Liver (tissue), 9 donors: ENCODE measurements around the gene MTHFD1L. TPM values are rescaled to one million over a fixed set of nuclear protein-coding genes. Genes with fewer than 3 reads are reported as not detected.

Source experiments
- DNase-seq: peaks from one replicate; pipeline ENCODE4 v3.0.0-alpha.2; 2017; ENCODE audit warnings: low spot score
- H3K27ac ChIP-seq, 2 donors: one replicate each; pipeline ENCODE4 v1.7.0; 2013; ENCODE audit warnings: inconsistent platforms in 2 of 2, low read length in 2 of 2, control low read depth in 1 of 2, low read depth in 1 of 2, mild to moderate bottlenecking in 1 of 2
- H3K27me3 ChIP-seq, 4 donors: one replicate each; pipeline versions ENCODE4 v1.6.1 to v1.7.0; 2013; ENCODE audit warnings: low read length in 3 of 4, inconsistent platforms in 1 of 4, mild to moderate bottlenecking in 1 of 4, moderate library complexity in 1 of 4; ENCODE audit not compliant: control insufficient read depth in 4 of 4, insufficient read depth in 4 of 4
- H3K36me3 ChIP-seq, 4 donors: one replicate each; pipeline versions ENCODE4 v1.6.1 to v1.7.0; 2013; ENCODE audit warnings: low read length in 3 of 4, mild to moderate bottlenecking in 3 of 4, low read depth in 1 of 4, moderate library complexity in 1 of 4; ENCODE audit not compliant: control insufficient read depth in 4 of 4, insufficient read depth in 3 of 4
- H3K4me1 ChIP-seq, 4 donors: one replicate each; pipeline versions ENCODE4 v1.6.1 to v1.7.0; 2013; ENCODE audit warnings: low read length in 3 of 4, mild to moderate bottlenecking in 3 of 4, moderate library complexity in 1 of 4; ENCODE audit not compliant: control insufficient read depth in 4 of 4, insufficient read depth in 4 of 4
- H3K4me3 ChIP-seq, 3 donors: one replicate each; pipeline versions ENCODE4 v1.6.1 to v1.7.0; 2013; ENCODE audit warnings: low read length in 3 of 3, control low read depth in 1 of 3, low read depth in 1 of 3, mild to moderate bottlenecking in 1 of 3
- H3K9ac ChIP-seq, 2 donors: one replicate each; pipeline ENCODE4 v1.7.0; 2013; ENCODE audit warnings: low read length in 2 of 2, mild to moderate bottlenecking in 2 of 2, moderate library complexity in 2 of 2, control low read depth in 1 of 2, low read depth in 1 of 2
- H3K9me3 ChIP-seq, 4 donors: one replicate each; pipeline versions ENCODE4 v1.6.1 to v1.7.0; 2013; ENCODE audit warnings: low read length in 3 of 4; ENCODE audit not compliant: control insufficient read depth in 4 of 4
- EGR1 ChIP-seq, 2 donors: IDR thresholded peaks; 2 replicates each; pipeline ENCODE4 v1.6.1; 2016 to 2018; ENCODE audit warnings: antibody characterized with exemption in 2 of 2, low read depth in 2 of 2
- FOXA1 ChIP-seq: IDR thresholded peaks from 2 replicates; pipeline ENCODE4 v1.6.1; 2016; ENCODE audit warnings: antibody characterized with exemption
- FOXA2 ChIP-seq: IDR thresholded peaks from 2 replicates; pipeline ENCODE4 v1.6.1; 2016; ENCODE audit warnings: antibody characterized with exemption
- GABPA ChIP-seq, 2 donors: IDR thresholded peaks in 1 of 2; conservative IDR thresholded peaks in 1 of 2; 2 replicates each; pipeline ENCODE4 v1.6.1; 2016; ENCODE audit warnings: antibody characterized with exemption in 2 of 2, mild to moderate bottlenecking in 1 of 2, moderate library complexity in 1 of 2
- HNF4G ChIP-seq: IDR thresholded peaks from 2 replicates; pipeline ENCODE4 v1.6.1; 2016; ENCODE audit warnings: antibody characterized with exemption
- JUND ChIP-seq, 2 donors: IDR thresholded peaks; 2 replicates each; pipeline ENCODE4 v1.6.1; 2016; ENCODE audit warnings: antibody characterized with exemption in 2 of 2
- NR2F2 ChIP-seq: IDR thresholded peaks from 2 replicates; pipeline ENCODE4 v1.6.1; 2016; ENCODE audit warnings: antibody characterized with exemption
- RAD21 ChIP-seq, 2 donors: IDR thresholded peaks; 2 replicates each; pipeline ENCODE4 v1.6.1; 2016; ENCODE audit warnings: antibody characterized with exemption in 2 of 2, mild to moderate bottlenecking in 2 of 2
- RXRA ChIP-seq, 2 donors: IDR thresholded peaks; 2 replicates each; pipeline ENCODE4 v1.6.1; 2017 to 2018; ENCODE audit warnings: antibody characterized with exemption in 2 of 2, mild to moderate bottlenecking in 1 of 2
- SP1 ChIP-seq: IDR thresholded peaks from 2 replicates; pipeline ENCODE4 v1.6.1; 2018; ENCODE audit warnings: antibody characterized with exemption, mild to moderate bottlenecking
- TAF1 ChIP-seq: conservative IDR thresholded peaks from 2 replicates; pipeline ENCODE4 v1.6.1; 2016; ENCODE audit warnings: antibody characterized with exemption, mild to moderate bottlenecking
- YY1 ChIP-seq: IDR thresholded peaks from 2 replicates; pipeline ENCODE4 v1.6.1; 2016; ENCODE audit warnings: antibody characterized with exemption, mild to moderate bottlenecking
- WGBS: extraction: QIAGEN DNeasy Blood & Tissue Kit; methylation state at CpG from one replicate; pipeline ENCODE4 v1.1.7; 2013; 5-methylcytosine and 5-hydroxymethylcytosine counted together
- polyA plus RNA-seq, 2 donors: library from polyadenylated mRNA; stranded (reverse) in 1 of 2; unstranded in 1 of 2; fragments of 200-250 nt in 1 of 2; fragments of >200 nt in 1 of 2; fragmentation: Nextera tagmentation in 1 of 2; extraction: Ambion mirVana in 1 of 2; gene quantifications; one replicate each; pipeline versions ENCODE4 v1.2.1 to v1.2.3, GENCODE V29; 2013 to 2015
- total RNA-seq, 2 donors: library from RNA; depleted of rRNA; stranded (reverse); fragments of >200 nt; gene quantifications; one replicate each; pipeline ENCODE4 v1.2.3, GENCODE V29; 2014
- TF ChIP-seq, protein P1 (sequence below): IDR thresholded peaks from 2 replicates; pipeline ENCODE4 v1.6.1; 2016; ENCODE audit warnings: antibody characterized with exemption, mild to moderate bottlenecking
- TF ChIP-seq, protein P2 (sequence below): IDR thresholded peaks from 2 replicates; pipeline ENCODE4 v1.6.1; 2016; ENCODE audit warnings: antibody characterized with exemption
- TF ChIP-seq, protein P3 (sequence below): IDR thresholded peaks from 2 replicates; pipeline ENCODE4 v1.6.1; 2016; ENCODE audit warnings: antibody characterized with exemption
- TF ChIP-seq, protein P4 (sequence below): fragments of 150-350 bp; IDR thresholded peaks from 2 replicates; pipeline ENCODE4 v1.5.1; 2017; ENCODE audit warnings: improper control_type of control experiment, low read depth, low read length; ENCODE audit not compliant: missing input control
- donor health status: healthy.
- donor health status: healthy.
- donor health status: healthy.
- donor health status: healthy.
- donor health status: healthy.

The MTHFD1L gene
- total and polyA plus RNA-seq, 4 donors: 2.0 to 7.7 (median 2.8) TPM

DNA sequence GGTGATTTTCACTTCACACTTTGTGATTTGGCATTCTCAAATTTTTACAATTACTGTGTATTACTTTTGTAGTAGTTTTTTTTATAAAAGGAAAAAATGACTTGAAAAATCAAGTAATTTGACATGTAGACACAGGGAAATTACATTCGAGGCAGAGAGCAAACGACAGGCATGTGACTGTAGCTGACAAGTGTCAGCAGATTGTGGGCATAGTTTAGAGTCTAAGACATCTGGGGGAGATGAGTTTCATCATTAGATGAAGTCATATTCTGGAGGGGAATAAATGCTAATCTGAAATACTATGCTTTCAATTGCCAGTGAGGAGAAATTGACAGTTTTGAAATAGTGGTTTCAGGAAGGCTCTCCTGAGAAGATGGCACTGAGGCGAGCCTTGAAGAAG is 126.0 kb downstream of the MTHFD1L start:
- Histone ChIP-seq H3K4me3 (no peak overlapping the region), H3K4me1 (no peaks in the 10 kb centered on the region), H3K9me3 (peaks cover 0 to 6% (median 0%) of the 10 kb centered on the region in 4 donors), H3K27me3 (no peaks in the 10 kb centered on the region), H3K9ac (no peak overlapping the region), H3K27ac (no peak overlapping the region), H3K36me3 (no peaks in the 10 kb centered on the region)
- TF ChIP-seq RXRA (IDR thresholded peaks at IDR 0.05) (no peak), EGR1 (IDR thresholded peaks at IDR 0.05; ENCODE audit: low read depth in 2 of 2) (no peak), TAF1 (no peak), NR2F2 (no peak), FOXA1 (no peak), RAD21 (IDR thresholded peaks at IDR 0.05) (no peak), SP1 (no peak), HNF4G (no peak), GABPA (IDR thresholded peaks at IDR 0.05 in 1 of 2, conservative IDR thresholded peaks at IDR 0.05 in 1 of 2) (no peak), JUND (IDR thresholded peaks at IDR 0.05) (no peak)
- TF ChIP-seq, protein P1, sequence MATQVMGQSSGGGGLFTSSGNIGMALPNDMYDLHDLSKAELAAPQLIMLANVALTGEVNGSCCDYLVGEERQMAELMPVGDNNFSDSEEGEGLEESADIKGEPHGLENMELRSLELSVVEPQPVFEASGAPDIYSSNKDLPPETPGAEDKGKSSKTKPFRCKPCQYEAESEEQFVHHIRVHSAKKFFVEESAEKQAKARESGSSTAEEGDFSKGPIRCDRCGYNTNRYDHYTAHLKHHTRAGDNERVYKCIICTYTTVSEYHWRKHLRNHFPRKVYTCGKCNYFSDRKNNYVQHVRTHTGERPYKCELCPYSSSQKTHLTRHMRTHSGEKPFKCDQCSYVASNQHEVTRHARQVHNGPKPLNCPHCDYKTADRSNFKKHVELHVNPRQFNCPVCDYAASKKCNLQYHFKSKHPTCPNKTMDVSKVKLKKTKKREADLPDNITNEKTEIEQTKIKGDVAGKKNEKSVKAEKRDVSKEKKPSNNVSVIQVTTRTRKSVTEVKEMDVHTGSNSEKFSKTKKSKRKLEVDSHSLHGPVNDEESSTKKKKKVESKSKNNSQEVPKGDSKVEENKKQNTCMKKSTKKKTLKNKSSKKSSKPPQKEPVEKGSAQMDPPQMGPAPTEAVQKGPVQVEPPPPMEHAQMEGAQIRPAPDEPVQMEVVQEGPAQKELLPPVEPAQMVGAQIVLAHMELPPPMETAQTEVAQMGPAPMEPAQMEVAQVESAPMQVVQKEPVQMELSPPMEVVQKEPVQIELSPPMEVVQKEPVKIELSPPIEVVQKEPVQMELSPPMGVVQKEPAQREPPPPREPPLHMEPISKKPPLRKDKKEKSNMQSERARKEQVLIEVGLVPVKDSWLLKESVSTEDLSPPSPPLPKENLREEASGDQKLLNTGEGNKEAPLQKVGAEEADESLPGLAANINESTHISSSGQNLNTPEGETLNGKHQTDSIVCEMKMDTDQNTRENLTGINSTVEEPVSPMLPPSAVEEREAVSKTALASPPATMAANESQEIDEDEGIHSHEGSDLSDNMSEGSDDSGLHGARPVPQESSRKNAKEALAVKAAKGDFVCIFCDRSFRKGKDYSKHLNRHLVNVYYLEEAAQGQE: no peak
- TF ChIP-seq, protein P2, sequence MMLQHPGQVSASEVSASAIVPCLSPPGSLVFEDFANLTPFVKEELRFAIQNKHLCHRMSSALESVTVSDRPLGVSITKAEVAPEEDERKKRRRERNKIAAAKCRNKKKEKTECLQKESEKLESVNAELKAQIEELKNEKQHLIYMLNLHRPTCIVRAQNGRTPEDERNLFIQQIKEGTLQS: no peak
- TF ChIP-seq, protein P3, sequence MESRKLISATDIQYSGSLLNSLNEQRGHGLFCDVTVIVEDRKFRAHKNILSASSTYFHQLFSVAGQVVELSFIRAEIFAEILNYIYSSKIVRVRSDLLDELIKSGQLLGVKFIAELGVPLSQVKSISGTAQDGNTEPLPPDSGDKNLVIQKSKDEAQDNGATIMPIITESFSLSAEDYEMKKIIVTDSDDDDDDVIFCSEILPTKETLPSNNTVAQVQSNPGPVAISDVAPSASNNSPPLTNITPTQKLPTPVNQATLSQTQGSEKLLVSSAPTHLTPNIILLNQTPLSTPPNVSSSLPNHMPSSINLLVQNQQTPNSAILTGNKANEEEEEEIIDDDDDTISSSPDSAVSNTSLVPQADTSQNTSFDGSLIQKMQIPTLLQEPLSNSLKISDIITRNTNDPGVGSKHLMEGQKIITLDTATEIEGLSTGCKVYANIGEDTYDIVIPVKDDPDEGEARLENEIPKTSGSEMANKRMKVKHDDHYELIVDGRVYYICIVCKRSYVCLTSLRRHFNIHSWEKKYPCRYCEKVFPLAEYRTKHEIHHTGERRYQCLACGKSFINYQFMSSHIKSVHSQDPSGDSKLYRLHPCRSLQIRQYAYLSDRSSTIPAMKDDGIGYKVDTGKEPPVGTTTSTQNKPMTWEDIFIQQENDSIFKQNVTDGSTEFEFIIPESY: no peak
- TF ChIP-seq, protein P4, sequence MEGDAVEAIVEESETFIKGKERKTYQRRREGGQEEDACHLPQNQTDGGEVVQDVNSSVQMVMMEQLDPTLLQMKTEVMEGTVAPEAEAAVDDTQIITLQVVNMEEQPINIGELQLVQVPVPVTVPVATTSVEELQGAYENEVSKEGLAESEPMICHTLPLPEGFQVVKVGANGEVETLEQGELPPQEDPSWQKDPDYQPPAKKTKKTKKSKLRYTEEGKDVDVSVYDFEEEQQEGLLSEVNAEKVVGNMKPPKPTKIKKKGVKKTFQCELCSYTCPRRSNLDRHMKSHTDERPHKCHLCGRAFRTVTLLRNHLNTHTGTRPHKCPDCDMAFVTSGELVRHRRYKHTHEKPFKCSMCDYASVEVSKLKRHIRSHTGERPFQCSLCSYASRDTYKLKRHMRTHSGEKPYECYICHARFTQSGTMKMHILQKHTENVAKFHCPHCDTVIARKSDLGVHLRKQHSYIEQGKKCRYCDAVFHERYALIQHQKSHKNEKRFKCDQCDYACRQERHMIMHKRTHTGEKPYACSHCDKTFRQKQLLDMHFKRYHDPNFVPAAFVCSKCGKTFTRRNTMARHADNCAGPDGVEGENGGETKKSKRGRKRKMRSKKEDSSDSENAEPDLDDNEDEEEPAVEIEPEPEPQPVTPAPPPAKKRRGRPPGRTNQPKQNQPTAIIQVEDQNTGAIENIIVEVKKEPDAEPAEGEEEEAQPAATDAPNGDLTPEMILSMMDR: no peak
- no peak for DNase-seq
- WGBS: 69% methylated on average over 3 of the region's 3 CpGs

DNA sequence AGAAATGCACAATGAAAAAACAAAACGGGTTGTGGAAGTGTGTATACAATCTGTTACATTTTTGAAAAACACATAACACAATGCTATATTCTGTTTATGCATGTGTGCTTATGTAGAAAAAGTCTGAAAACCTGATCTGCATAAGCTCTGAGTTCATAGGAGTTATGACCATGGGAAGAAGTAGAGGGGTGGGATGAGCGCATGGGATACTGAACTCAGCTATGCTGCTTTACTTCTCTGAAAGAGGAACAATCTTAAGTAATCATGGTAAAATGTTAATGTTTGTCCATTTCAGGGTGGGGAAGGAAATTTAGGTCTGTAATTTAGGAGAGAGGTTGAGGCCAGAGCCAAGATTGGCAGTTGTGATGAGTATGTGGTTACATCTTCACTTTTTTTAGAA is 126.8 kb downstream of the MTHFD1L start:
- H3K4me3 ChIP-seq: no peak overlapping the region
- no peaks in the 10 kb centered on the region for H3K36me3 ChIP-seq
- H3K4me1 ChIP-seq: no peaks in the 10 kb centered on the region
- no peaks in the 10 kb centered on the region for H3K27me3 ChIP-seq
- 96% methylated on average over 2 of the region's 2 CpGs for WGBS
- H3K27ac ChIP-seq: no peak overlapping the region
- no peak for DNase-seq
- TF ChIP-seq HNF4G (no peak), FOXA2 (no peak), YY1 (no peak), RAD21 (IDR thresholded peaks at IDR 0.05) (no peak), RXRA (IDR thresholded peaks at IDR 0.05) (no peak), EGR1 (IDR thresholded peaks at IDR 0.05; ENCODE audit: low read depth in 2 of 2) (no peak)
- TF ChIP-seq, protein P3: no peak
- TF ChIP-seq, protein P4: no peak
- peaks cover 0 to 6% (median 0%) of the 10 kb centered on the region in 4 donors for H3K9me3 ChIP-seq
- H3K9ac ChIP-seq: no peak overlapping the region
